Subcutaneous adipose tissue (tissue), 4 donors: ENCODE measurements around the gene MYH10. TPM values are rescaled to one million over a fixed set of nuclear protein-coding genes. Genes with fewer than 3 reads are reported as not detected.

Experiments used
- CTCF ChIP-seq: fragments of 450-650 bp; IDR thresholded peaks from one replicate; pipeline ENCODE4 v1.5.1; 2016; ENCODE audit warnings: low read depth, mild to moderate bottlenecking, control low read depth, antibody characterized with exemption, moderate library complexity
- total RNA-seq, 4 donors: library from RNA; depleted of rRNA; stranded (reverse); fragments of >200 nt; gene quantifications; one replicate each; pipeline ENCODE4 v1.1.0, GENCODE V29; 2016

MYH10 gene
- total RNA-seq, 4 donors from 2014 or later: 39.8 to 70.6 (median 47.9) TPM

DNA sequence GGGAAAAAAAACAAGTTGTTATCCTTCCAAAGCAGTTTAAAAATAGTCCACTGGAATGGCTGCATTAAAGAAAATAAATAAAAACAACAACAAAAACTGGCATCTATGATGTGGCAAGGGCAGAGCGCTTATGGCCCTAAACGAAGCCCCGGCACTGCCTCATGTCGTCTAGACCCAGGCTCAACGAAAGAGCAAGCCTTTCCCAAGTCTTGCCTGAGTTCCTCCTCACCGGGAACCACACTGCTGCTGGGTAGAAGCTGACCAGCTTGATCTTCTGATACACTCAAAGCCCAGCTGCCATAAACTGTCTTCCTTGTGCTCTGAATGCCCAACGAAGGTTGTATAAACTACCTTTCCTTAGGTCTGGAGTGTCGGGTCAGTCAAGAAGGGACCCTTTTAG, 157.9 kb downstream of the MYH10 start:
- TF ChIP-seq CTCF: no peak

DNA sequence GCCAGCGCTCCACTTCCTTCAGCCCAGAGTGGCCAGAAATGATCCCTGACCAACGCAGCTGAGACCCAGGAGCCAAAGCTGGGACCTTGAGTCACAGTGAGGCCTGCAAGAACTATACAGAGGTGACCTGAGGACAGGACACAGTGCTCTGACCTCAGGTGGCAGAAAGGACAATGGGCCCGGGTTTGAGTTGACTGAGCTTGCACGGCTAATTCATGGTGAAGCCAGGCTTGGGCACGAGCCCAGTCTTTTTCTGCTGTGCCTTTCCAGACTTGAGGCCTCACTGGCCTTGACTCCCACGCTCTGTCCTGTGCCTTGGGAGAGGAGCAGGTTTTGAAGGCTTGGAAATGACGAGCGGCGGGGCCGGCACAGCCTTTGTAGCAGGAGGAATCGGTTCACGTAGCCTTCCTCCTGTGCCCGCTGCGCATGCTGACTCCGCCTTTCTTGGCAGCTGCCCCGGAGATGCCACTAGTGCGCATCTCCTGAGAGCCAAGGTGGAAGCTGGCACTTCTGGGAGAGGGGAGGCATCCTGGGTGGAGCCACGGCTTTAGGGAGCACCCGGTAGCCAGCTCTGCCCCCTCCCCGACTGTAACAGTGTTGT, 160.0 kb downstream of the MYH10 start:
- no peak for TF ChIP-seq CTCF

- no peak for TF ChIP-seq CTCF
Measured at GRCh38 chr17:8469964-8470363, 160.6 kb downstream of the MYH10 start.

GRCh38 chr17:8468980-8469379, 161.5 kb downstream of the MYH10 start:
- no peak for TF ChIP-seq CTCF

- TF ChIP-seq CTCF: no peak
Measured at GRCh38 chr17:8468127-8468526, 162.4 kb downstream of the MYH10 start.

GRCh38 chr17:8467527-8467926, 163.0 kb downstream of the MYH10 start:
- TF ChIP-seq CTCF: no peak

DNA sequence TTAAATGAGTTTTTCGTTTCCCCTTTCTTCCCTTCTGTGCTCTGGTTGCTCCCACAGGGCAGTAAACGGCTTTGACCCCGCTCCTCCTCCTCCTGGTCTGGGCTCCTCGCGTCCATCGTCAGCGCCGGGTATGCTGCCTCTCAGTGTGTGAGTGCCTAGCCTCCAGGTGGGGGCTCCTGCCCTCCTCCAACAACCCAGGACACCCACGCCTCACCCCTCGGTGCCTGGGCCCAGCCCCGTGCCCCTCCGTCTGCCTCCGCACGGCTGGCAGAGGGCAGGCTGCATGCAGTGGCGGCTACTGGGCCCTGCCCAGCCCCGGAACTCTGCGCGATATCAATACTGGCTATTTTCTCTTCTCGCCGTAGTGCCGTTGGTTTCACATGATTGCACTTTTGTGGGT, 163.7 kb downstream of the MYH10 start:
- no peak for TF ChIP-seq CTCF
